OCI-LY1 (cell line): ENCODE measurements around the gene S100A7.

Experiments used
- CTCF ChIP-seq: fragments of 200-600 bp; sonication (generic), shearing (Covaris generic); IDR thresholded peaks from 2 replicates; pipeline ENCODE4 v1.5.1; 2017; ENCODE audit warnings: mild to moderate bottlenecking, antibody characterized with exemption, low read length, moderate library complexity, mixed read lengths
- EZH2 ChIP-seq: fragments of 200-600 bp; sonication (generic), shearing (Covaris generic); IDR thresholded peaks from 2 replicates; pipeline ENCODE4 v1.8.0; 2017; ENCODE audit warnings: borderline replicate concordance, mixed run types, mild to moderate bottlenecking, antibody characterized with exemption, low read length, moderate library complexity, mixed read lengths

GRCh38 chr1:153488731-153489130 lies 28.3 kb upstream of the S100A7 start:
- TF ChIP-seq CTCF = no peak
- no peak for TF ChIP-seq EZH2
